GM19438 (cell line): Measurements from ENCODE around the gene HMMR.
"Not testable (repeated sequence)": the region's sequence is repeated elsewhere in the genome, so short reads cannot be mapped to it uniquely, and the experiment has no call there.

Experiments used
- ATAC-seq: cut with Tn5 transposase; IDR thresholded peaks from one replicate; pipeline ENCODE4 v1.9.1; 2021; ENCODE audit warnings: low read depth; ENCODE audit not compliant: unreplicated experiment

The HMMR gene, protein sequence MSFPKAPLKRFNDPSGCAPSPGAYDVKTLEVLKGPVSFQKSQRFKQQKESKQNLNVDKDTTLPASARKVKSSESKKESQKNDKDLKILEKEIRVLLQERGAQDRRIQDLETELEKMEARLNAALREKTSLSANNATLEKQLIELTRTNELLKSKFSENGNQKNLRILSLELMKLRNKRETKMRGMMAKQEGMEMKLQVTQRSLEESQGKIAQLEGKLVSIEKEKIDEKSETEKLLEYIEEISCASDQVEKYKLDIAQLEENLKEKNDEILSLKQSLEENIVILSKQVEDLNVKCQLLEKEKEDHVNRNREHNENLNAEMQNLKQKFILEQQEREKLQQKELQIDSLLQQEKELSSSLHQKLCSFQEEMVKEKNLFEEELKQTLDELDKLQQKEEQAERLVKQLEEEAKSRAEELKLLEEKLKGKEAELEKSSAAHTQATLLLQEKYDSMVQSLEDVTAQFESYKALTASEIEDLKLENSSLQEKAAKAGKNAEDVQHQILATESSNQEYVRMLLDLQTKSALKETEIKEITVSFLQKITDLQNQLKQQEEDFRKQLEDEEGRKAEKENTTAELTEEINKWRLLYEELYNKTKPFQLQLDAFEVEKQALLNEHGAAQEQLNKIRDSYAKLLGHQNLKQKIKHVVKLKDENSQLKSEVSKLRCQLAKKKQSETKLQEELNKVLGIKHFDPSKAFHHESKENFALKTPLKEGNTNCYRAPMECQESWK

DNA sequence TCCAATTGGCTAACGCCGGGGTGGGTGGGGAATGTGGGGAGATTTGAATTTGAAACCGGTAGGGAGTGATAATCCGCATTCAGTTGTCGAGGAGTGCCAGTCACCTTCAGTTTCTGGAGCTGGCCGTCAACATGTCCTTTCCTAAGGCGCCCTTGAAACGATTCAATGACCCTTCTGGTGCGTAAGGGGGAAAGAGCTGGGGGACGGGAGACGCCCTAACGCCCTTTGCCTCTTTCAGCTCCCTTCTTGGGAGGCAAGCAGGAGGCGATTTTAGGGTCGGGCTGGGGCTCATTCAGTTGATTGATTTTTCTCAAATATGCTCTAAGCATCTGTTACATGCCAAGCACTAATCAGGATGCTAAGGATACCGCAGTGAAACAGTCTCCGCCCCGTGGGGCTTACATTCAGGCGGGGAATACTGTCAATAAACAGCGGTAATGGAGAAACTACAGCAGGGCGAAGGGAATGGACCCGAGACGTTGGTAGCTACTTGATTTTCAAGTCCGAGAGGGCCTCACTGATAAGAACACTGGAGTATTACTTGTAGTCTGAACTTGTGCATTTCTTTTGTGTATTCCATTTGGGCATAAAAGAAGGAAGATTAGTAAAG, at the start of gene HMMR:
HMMR (plus strand) TSS at position 71 of the 610 bp plus-strand sequence; CDS start at position 132, 61 bp downstream.
- no peak for ATAC-seq

DNA sequence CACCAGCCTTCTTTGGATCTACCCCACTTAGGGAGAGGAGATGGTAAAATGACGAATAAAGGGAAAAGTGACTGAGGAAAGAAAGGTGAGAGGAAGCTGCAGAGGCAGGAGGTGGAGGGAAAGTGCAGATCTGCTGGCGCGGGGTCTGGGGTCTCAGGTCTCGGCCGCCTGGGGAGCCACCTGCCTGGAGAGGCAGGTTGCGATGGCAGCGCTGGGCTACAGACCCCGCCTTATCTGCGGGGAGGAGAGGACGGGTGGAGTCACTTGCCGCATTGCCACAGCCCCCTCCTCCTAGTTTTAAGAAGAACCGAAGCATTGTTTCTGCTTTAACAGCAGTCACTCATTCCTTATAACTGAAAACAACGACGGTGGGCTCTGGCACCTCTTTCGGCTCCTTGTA, 44.8 kb upstream of the HMMR start:
- not testable (repeated sequence) for ATAC-seq

DNA sequence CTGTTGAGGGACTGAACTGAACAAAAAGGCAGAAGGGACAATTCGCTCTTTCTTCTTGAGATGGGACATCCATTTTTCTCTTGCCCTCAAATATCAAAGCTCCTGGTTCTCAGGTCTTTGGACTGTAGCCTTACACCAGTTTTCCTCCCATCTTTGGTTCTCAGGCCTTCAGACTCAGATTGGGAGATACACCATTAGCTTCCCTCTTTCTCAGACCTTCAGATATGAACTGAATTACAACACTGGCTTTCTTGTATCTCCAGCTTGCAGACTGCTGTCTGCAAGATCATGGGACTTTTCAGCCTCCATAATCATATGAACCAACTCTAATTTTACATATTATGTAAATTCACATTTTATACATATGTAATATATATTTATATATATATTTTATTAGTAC, 35.6 kb upstream of the HMMR start:
- ATAC-seq, result no peak

DNA sequence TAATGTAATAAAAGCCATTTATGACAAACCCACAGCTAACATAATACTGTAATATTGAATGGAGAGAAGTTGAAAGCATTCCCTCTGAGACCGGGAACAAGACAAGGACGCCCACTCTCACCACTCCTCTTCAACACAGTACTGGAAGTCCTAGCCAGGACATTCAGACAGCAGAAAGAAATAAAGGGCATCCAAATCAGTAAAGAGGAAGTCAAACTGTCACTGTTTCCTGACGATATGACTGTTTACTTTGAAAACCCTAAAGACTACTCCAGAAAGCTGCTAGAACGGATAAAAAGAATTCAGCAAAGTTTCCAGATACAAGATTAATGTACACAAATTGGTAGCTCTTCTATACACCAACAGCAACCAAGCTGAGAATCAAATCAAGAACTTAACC, 34.3 kb upstream of the HMMR start:
- ATAC-seq, result not testable (repeated sequence)

DNA sequence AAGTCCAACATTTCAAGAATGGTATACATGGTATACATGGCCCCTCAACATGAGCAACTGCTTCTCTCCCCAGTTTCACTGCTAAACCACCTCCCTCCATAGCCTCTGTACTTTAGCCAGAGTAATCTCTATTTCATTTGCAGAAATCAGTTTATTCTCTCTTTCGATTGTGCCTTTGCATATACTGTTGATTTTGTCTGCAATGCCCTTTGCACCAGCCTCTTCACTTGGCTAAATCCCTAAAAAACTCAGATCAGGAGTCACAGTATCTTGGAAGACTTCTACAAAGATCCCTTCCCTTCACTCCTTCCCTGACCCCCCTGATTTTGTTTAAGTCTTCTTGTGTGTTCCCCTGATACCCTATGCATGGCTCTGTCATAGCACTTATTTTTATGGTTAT, 27.9 kb upstream of the HMMR start:
- ATAC-seq, result no peak

DNA sequence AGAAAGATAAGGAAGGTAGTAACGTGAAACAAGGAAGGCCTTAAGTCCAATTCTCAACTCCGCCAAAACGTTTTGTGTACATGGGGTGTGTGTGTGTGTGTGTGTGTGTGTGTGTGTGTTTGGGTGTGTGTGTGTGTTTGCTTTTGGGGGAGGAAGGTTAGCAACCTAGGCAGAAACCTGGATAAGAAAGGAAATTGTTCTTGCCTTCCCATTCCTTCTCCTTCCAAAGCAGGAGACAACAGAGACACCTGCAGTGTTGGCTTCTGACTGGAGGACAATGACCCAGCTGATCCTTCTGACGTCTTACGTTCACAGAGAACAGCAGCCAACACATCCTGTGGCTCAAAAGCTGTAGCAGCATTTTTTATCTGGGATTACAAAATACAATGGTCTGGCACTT, 27.2 kb upstream of the HMMR start:
- ATAC-seq, result no peak

DNA sequence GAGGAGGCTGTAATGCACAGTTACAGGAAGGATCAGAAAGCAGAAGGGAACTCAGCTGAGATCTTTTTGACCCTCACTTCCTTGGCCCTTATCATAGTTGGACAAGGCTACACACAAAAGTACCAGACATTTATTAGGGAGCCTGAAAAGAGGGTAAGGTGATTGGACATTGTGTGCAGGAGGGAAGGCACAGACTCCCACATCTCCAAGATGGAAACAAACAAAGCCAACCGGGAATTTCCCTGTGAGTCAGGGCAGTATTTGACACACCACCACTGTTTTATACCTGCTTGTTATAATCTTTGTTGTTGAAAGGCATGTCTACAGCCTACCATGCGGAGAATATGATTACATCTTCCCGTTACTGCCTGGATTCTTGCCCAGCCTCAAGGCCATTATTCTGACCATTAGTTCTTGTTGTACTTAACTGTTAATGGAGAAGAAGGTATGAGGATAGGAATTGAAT, 26.0 kb upstream of the HMMR start:
- ATAC-seq, result no peak

DNA sequence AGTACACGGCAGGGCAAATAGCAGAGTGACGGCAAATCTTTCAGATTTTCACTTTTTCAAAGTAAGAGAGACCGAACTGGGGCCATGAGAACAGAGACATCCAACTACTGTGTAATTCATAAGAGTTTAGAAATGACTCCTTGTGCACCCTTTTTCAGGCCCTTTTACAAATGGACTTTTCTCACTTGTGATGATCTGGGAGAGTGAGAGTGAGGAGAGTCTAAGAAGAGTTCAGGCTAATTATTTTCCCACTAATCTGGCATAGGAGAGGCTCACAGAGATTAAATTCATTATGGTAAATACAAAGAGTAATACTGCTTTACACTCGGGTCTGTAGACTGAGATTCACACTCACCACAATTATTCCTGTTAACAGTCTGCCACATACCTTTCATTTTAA, 23.9 kb upstream of the HMMR start:
- no peak for ATAC-seq

DNA sequence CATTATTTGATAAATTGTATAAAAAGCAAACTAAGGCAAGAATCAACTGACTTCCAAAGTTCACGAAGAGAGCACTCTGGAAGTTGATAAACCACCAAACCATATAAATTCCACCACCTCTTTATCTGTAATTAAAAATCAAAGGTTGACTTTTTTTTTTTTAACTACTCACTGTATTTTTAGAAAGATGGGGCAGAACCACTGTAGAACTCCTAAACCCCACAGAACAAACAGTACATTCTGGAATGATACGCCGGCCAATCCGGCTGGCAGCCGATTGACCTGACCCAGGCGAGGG, 23.5 kb upstream of the HMMR start:
- ATAC-seq, result no peak

DNA sequence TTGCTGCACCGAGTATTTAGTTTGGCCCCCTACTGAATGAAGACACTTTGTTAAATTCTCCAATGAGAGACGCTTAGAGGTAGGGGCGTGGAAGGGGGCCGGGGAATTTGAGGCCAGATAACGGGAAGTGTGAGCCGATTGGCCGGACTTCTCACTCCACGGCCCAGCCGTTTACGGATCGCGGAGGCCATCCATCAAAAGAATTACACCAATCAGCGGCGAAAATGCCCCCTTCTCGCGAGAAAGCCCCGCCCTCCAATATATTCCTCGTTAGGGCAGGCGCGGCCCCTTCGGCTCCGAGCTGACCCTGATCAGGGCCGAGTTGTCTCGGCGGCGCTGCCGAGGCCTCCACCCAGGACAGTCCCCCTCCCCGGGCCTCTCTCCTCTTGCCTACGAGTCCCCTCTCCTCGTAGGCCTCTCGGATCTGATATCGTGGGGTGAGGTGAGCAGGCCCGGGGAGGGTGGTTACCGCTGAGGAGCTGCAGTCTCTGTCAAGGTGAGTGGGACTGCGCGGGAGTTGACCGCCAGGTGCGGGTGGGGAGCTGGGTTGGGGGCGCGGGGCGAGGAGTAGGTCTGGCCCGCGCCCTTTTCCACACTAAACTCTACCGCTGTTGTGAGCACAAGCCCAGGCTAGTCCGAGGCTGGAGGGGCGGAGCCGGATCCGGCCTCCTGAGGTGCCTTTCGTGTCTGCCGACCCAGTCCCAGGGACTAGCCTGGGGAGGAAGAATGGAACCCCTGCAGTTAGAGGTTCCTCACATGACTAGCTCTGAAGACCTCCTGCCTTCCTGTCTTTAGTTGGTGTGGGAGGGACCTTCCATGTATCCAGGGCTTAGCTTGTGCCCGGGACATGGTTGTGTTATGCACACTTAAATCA, 22.9 kb upstream of the HMMR start, which contains the start of gene CCNG1:
CCNG1 (plus strand) TSS at position 287 of the 874 bp plus-strand sequence. CDS start 1,662 bp downstream, outside the sequence.
- peak; percentile 93 for ATAC-seq

DNA sequence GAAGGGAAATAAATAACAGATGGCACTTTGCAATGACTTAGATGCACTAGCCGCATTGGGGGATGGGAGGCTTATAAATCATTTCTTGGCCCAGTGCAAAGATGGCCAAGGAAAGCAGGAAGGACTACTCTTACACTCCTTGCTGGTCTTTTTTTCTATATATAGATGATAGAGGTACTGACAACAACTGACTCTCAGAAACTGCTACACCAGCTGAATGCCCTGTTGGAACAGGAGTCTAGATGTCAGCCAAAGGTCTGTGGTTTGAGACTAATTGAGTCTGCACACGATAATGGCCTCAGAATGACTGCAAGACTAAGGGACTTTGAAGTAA, 21.4 kb upstream of the HMMR start:
- ATAC-seq, result no peak

DNA sequence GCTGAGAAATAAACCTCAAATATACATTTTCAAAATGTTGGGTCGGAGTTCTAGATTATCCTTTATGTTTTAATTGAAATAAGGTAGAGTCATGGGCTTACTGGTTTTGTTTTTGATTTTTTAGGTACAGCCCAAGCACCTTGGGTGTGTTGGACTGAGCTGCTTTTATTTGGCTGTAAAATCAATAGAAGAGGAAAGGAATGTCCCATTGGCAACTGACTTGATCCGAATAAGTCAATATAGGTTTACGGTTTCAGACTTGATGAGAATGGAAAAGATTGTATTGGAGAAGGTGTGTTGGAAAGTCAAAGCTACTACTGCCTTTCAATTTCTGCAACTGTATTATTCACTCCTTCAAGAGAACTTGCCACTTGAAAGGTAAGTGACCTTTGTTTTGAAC, 19.5 kb upstream of the HMMR start:
- ATAC-seq, result no peak

DNA sequence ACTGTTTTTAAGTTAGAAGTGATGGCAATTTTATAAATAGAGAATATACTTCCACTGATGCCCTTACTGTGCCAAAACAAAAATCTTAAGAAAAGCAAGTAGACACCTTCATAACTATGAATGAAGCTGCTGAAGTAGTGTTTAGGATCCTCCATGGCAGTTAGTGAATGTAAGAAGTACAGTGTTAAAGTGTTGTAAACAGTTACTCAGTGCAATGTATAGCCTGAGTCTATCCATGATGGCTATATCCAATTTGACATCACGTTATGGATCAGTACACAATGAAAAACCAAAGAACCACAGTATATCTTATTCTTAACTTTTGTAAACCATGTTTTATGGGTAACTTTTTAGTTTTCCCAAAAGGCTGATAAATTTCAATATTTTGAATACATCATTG, 15.9 kb upstream of the HMMR start:
- no peak for ATAC-seq

DNA sequence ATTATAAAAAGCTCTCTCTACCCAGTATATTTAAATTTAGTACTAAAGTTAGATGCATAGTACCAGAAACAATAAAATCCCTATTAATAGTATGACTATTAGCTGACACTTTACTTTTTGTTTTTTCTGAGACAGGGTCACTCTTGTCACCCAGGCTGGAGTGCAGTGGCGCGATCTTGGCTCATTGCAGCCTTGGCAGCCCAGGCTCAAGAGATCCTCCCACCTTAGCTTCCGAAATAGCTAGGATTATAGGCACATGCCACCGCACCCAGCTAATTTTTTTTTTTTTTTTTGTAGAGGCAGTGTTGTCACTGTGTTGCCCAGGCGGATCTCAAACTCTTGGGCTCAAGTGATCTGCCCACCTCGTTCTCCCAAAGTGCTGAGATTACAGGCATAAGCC, 15.1 kb upstream of the HMMR start:
- no peak for ATAC-seq

DNA sequence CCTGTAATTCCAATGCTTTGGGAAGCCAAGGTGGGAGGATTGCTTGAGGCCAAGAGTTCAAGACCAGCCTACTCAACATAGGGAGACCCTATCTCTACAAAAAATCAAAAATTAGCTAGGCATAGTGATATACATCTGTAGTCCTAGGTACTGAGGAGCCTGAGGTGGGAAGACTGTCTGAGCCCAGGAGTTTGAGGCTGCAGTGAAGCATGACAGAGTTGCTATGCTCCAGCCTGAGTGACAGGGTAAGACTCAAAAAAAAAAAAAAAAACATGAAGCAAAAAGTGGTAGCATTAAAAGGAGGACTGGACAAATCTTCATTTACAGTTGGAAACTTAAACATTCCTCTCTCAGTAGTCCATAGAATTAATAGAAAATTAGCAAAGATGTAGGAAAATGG, 13.2 kb upstream of the HMMR start:
- ATAC-seq, result no peak

DNA sequence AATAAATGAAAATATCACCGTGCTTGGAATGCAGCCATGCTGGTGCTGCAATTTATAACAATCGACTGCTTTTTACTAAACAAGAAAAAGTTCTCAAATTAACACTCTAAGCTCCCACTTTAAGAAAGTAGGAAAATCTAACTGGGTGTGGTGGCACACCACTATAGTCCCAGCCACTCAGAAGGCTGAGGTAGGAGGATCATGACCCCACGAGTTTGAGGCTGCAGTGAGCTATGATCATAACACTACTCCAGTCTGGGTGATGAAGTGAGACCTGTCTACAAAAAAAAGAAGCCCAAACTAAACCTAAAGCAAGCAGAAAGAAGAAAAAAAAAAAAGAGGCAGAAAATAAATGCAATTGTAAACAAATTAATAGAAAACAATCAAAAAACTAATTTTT, 12.6 kb upstream of the HMMR start:
- ATAC-seq, result no peak

DNA sequence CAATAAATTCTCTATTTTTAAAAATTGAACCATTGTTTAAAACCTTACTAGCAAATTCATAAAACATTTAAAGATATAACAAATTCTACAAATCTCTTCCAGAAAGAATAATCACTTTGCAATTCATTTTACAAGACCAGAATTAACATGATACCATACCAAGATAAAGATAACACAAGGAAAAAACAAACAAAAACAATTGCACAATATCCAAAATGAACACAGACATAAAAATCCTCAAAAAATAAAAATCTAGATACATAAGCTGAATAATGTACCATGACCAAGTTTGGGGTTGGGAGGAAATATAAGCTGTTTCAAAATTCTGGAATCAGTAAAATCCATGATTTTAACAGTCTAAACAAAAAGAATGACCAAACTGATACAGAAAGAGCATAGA, 11.9 kb upstream of the HMMR start:
- ATAC-seq, result no peak

DNA sequence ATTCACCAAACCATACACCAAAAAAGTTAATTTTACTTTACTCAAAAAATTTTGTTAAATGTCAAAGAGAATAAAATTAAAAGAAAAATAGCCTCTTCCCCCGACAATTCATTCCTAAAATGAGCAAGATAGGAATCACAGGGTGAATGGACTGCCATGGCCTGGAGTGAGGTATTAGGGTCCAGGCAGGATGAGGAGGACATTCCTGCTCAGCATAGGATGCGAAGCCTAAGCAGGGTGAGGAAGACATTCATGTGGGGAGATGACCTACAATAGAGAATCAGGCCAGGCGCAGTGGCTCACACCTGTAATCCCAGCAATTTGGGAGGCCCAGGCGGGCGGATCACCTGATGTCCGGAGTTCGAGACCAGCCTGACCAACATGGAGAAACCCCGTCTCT, 8.9 kb upstream of the HMMR start:
- ATAC-seq, result no peak

DNA sequence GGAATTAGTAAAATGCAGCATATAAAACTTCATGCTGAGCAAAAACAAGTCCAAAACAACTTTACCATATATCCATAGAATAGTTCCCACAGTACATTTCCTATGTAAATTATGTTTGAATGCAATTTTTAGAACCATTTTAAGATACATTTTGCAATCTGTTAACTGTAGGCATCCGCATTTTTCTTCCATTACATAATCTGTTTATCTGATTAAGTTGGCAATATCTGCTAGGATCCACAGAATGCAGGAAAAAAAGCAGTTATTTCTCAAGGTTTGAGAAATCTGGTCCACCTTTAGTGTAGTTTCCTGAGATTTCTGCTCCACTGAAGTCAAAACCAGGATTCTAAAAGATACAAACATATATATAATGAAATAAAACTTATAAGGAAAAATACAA, 6.7 kb upstream of the HMMR start:
- ATAC-seq, result no peak

DNA sequence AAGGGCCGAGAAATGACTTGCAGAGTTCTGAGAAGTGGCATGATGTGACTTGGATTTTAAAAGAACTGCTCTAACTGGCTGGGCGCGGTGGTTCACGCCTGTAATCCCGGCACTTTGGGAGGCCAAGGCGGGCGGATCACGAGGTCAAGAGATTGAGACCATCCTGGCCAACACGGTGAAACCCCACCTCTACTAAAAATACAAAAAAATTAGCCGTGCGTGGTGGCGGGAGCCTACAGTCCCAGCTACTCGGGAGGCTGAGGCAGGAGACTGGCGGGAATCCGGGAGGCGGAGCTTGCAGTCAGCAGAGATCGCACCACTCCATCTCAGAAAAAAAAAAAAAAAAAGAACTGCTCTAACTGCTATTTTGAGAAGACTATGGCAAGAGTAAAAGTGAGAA, 5.0 kb upstream of the HMMR start:
- not testable (repeated sequence) for ATAC-seq
